HK-2 (cell line): ENCODE measurements around the gene UCHL1.
"Not testable (repeated sequence)": the region's sequence is repeated elsewhere in the genome, so short reads cannot be mapped to it uniquely, and the experiment has no call there.

Experiments
- DNase-seq: peaks from one replicate; pipeline ENCODE4 v3.0.0-alpha.2; 2018; ENCODE audit not compliant: unreplicated experiment

The UCHL1 gene

GRCh38 chr4:41236508-41236907 lies 20.2 kb upstream of the UCHL1 start:
- DNase-seq: no peak

- no peak for DNase-seq
These were observed 14.8 kb upstream of the UCHL1 start for GRCh38 chr4:41241919-41242318.

- DNase-seq: no peak
These were observed 10.7 kb upstream of the UCHL1 start for GRCh38 chr4:41245983-41246382.

GRCh38 chr4:41256131-41256739 lies 493 bp upstream of the UCHL1 start:
- no peak for DNase-seq

GRCh38 chr4:41257257-41257901 lies 651 bp downstream of the UCHL1 start:
- DNase-seq: peak; percentile 77

- no peak for DNase-seq
These were observed 1.2 kb downstream of the UCHL1 start for GRCh38 chr4:41257906-41258305.

- no peak for DNase-seq
These were observed 2.1 kb downstream of the UCHL1 start for GRCh38 chr4:41258783-41259182.

- no peak for DNase-seq
These were observed 3.5 kb downstream of the UCHL1 start for GRCh38 chr4:41260116-41260733.

- no peak for DNase-seq
These were observed 5.5 kb downstream of the UCHL1 start for GRCh38 chr4:41262198-41262597.

- no peak for DNase-seq
These were observed 7.5 kb downstream of the UCHL1 start for GRCh38 chr4:41264212-41264611.

- no peak for DNase-seq
These were observed 11.3 kb downstream of the UCHL1 start for GRCh38 chr4:41267997-41268396.

- DNase-seq: no peak
These were observed 12.2 kb downstream of the UCHL1 start for GRCh38 chr4:41268721-41269517.

- no peak for DNase-seq
These were observed 13.0 kb downstream of the UCHL1 start for GRCh38 chr4:41269682-41270081.

GRCh38 chr4:41275931-41276330 lies 19.2 kb downstream of the UCHL1 start:
- not testable (repeated sequence) for DNase-seq

GRCh38 chr4:41280010-41280409 lies 23.3 kb downstream of the UCHL1 start:
- no peak for DNase-seq

- DNase-seq: peak; percentile 32
These were observed 24.4 kb downstream of the UCHL1 start for GRCh38 chr4:41281038-41281634.

- DNase-seq: no peak
These were observed 25.6 kb downstream of the UCHL1 start for GRCh38 chr4:41282366-41282765.

GRCh38 chr4:41285202-41285863 lies 28.6 kb downstream of the UCHL1 start:
- no peak for DNase-seq

- DNase-seq: no peak
These were observed 29.1 kb downstream of the UCHL1 start for GRCh38 chr4:41285864-41286235.

- DNase-seq: no peak
These were observed 30.3 kb downstream of the UCHL1 start for GRCh38 chr4:41287005-41287404.

GRCh38 chr4:41287852-41288251 lies 31.1 kb downstream of the UCHL1 start:
- no peak for DNase-seq

GRCh38 chr4:41288254-41288653 lies 31.5 kb downstream of the UCHL1 start:
- DNase-seq: no peak
